Left renal pelvis (tissue), 4 donors: ENCODE results near the gene VPS13D. TPM values are rescaled to one million over a fixed set of nuclear protein-coding genes. Genes with fewer than 3 reads are reported as not detected.
"Not testable (repeated sequence)": the region's sequence is repeated elsewhere in the genome, so short reads cannot be mapped to it uniquely, and the experiment has no call there.

Experiments used
- DNase-seq, 4 donors: peaks; one replicate each; pipeline ENCODE4 v3.0.0-alpha.2; 2013; ENCODE audit warnings: low read depth in 4 of 4, low spot score in 3 of 4
- polyA plus RNA-seq, 4 donors: library from polyadenylated mRNA; unstranded; fragments of 120-200 nt; gene quantifications; one replicate each; pipeline ENCODE4 v1.2.1, GENCODE V29; 2013; ENCODE audit not compliant: insufficient read length in 4 of 4

VPS13D gene
- polyA plus RNA-seq, 4 donors, result 28.6 to 32.3 (median 30.4) TPM

GRCh38 chr1:12505639-12506280 lies 275.9 kb downstream of the VPS13D start:
- DNase-seq, result no peak

GRCh38 chr1:12506281-12507280 lies 276.8 kb downstream of the VPS13D start:
- DNase-seq, result no peak

GRCh38 chr1:12507631-12508030 lies 277.8 kb downstream of the VPS13D start:
- no peak for DNase-seq

DNA sequence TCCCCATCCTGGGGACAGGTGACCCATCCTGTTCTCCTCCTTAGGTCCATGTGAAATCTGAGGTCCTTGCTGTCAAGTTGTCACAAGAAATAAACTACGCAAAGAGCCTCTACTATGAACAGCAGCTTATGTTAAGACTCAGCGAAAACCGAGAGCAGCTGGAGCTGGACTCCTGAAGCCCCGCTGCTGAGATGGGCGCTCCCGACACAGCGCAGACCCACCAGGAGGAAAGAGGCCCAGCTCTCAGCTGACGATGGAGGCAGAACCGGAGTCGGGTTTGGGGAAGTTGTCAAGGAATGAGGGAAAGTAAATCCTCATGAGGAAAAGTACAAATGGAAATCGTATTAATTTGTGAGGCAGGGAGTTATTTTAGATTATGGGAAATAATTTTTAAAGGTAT lies 279.0 kb downstream of the VPS13D start:
- DNase-seq, result no peak

GRCh38 chr1:12511128-12511484 lies 281.3 kb downstream of the VPS13D start:
- no peak for DNase-seq

- DNase-seq, result no peak
These were observed 282.0 kb downstream of the VPS13D start for GRCh38 chr1:12511516-12512468.

GRCh38 chr1:12513181-12513580 lies 283.4 kb downstream of the VPS13D start:
- DNase-seq, result no peak

GRCh38 chr1:12514590-12514989 lies 284.8 kb downstream of the VPS13D start:
- DNase-seq, result no peak

DNA sequence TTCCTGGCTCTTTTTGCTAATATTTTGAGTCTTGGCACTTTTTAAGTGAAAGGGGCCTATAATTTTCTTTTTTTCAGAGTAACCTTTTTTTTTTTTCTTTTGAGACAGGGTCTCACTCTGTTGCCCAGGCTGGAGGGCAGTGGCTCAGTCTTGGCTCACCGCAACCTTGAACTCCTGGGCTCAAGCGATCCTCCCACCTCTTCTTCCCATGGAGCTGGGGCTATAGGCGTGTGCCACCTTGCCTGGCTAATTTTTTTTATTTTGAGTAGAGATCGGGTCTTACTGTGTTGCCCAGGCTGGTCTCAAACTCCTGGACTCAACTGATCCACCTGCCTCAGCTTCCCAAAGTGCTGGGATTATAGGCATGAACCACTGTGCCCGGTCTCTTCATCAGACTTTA lies 285.4 kb downstream of the VPS13D start:
- no peak for DNase-seq

- no peak for DNase-seq
These were observed 286.9 kb downstream of the VPS13D start for GRCh38 chr1:12516741-12517140.

DNA sequence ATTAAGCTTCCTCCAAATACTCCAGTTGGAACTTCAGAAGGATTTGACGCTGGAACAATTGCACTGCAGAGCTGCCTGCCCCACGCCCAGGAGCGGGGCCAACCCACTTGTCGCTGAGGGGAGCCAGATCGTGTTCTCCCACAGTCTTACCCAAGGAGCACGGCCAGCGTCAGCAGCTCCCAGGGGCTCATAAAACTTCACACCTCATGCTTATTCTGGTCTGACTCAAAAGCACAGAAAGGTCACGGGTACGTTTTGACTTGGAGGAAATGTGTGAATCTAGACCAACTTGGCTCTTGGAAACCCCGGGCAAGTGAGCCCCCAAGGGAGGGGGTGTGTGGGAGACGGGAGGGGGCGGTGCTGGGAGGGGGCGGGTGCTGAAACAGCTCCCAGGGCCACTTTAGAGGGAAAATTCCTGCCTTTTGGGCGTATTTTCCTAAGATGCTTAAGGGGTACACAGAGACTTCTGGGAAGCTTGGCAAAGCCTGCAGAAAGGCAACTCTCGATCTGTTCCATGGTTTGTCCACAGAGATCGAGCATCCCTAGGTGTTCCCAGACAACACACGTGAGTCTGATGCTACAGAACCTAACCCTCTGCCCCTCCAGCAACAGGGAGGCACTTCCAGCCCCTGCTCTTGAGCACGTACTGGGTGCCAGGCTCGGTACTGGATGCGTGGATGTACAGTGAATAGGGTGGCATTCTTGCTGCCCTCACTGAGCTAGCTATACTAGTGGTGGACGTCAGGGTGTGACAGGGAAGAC lies 289.3 kb downstream of the VPS13D start:
- no peak for DNase-seq

DNA sequence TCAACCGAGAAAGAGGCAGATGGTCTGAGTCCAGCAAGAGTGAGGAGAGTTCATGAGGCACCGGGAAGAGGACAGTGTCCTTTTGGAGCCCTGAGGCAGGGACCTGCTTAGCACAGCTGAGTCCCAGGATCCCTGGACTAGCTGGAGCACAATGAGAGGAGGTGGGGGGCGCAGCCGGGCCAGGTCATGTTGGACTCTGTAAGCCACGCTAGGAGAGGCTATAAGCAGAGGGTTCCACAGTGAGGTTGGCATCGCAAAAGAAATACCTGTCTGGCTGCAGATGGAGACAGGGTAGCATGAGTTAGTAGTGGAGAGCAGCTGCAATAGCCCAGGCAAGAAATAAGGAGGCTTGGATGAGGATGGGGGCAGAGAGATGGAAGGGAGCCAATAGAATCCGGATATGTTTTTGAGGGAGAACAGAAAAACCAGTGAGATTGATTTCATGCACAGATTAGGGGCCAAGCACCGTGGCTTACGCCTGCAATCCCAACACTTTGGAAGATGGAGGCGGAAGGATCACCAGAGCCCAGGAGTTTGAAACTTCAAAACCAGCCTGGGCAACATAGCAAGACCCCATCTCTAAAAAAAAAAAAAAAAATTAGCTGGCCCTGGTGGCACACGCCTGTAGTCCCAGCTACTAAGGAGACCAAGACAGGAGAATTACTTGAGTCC lies 290.0 kb downstream of the VPS13D start:
- DNase-seq, result no peak

DNA sequence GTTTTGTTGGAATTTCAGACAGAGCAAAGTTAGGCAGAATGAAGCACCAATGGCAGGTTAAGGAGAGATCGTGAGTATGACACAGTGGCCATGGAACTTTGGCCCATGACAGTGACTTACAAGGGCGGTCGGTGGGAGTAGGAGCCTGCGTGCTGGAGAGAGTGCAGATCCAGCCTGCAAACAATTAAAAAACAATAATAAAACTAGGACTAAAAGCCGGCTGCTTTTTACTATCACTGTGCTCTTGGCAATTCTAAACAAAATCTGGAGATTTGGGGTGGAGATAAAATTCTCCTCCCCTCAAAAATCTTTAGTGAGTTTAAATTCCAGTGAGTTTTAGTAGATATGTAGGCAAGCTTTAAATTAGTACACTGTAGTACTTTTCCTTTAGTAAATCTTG lies 291.3 kb downstream of the VPS13D start:
- DNase-seq, result no peak

- DNase-seq, result not testable (repeated sequence)
These were observed 292.9 kb downstream of the VPS13D start for GRCh38 chr1:12522780-12523179.

DNA sequence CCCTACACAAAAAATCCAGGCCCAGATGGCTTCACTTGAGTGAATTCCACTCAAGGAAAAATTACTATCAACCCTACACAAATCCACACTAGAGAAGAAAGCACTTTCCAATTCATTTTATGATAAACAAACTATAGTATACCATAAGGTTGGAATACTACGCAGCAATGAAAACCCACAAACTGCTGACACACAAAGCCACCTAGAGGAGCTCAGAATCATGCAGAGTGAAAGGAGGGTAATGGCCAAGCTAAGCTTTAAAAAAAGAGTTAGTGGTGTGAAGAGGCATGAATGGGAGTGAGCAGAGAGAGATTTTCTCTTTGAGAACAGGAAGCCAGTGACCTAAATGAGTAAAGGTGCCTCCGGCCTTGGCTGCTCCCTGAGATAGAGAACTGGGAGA lies 294.4 kb downstream of the VPS13D start:
- DNase-seq, result no peak

DNA sequence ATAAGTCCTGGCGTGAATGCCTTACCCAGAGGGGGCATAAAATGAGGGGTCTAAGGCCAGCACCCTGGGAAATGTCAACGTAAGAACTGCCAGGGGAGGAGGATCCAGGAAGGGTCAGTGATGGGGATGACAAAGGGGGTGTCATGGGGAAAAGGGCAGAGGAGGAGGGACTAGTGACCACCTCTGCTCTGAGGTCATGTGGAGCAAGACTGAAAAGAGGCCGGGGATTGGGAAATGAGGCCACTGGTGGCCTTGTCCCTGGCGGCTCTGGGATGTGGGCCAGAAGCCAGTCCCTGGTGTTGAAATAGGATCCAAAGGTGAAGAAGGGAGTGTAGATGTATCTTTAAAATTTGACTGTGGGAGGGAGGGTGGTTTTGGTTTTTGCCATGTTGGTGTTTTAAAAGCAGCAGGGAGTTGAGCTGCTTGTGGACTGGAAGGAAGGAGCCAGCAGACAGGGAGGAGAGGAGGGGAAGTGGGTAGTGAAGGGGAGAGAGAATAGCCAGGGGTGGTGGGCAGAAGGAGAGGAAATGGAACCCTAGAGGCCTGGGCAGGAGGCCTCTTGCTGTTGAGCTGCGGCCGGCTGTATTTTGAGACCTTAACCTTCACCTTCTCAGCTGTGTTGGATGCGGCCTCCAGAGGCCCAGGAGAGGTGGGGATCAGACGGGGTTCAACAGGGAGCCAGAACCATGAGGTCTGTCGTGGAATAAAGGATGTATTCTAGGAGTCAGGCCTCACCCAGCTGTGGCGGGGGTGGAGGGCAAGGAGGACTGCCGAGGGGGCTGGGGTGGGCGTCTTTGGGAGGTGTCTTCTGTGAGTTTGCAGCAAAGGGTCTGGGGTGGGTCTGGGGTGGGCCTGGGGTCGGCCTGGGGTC lies 295.7 kb downstream of the VPS13D start:
- no peak for DNase-seq

GRCh38 chr1:12527564-12527963 lies 297.7 kb downstream of the VPS13D start:
- no peak for DNase-seq

DNA sequence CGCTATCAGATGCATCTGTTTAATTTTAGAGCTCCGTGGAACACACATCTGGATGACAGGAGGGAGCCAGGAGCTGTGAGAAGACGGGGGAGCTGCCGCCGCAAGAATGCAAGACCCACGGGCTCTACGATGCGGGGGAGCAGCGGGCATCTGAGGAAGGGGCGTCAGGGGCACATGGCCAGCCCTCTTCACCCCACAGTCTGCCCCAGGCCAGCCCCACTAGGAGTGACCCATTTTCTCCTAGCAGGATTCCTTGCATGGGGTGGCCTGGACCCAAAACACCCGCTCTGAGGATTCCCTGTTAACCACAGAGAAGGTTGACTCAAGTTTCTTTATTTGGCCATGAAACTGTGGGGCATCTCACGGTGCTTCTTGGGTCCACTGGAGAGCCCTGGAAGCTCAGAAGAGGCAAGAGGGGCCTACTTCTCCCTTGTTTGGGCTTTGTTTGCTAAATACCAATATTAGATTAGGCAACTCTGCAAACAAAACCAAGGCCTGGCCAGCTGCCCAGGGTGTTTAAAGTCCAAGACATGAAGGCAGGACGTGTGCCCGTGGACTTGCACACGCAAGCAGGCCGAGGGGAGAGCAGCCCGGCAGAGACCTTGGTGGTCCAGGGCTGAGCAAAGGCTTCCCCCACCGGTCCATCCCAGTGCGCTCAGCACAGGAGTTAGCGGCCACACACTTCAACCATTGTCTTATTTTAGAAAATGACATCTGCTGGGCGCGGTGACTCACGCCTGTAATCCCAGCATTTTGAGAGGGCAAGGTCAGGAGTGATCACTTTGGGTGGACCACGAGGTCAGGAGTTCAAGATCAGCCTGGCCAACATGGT lies 298.4 kb downstream of the VPS13D start:
- DNase-seq, result no peak
